HT-29 (cell line): ENCODE results near the gene BTAF1. TPM values are rescaled to one million over a fixed set of nuclear protein-coding genes. Genes with fewer than 3 reads are reported as not detected.
A peak's percentile ranks its signal among the peaks of the same experiment; 100 is the strongest.
"Not testable (repeated sequence)": the region's sequence is repeated elsewhere in the genome, so short reads cannot be mapped to it uniquely, and the experiment has no call there.

Source experiments
- DNase-seq: peaks from one replicate; pipeline ENCODE4 v3.0.0-alpha.2; 2015; ENCODE audit warnings: low spot score
- total RNA-seq: library from RNA; depleted of rRNA; stranded (reverse); fragments of >200 nt; shearing (Covaris generic); gene quantifications from 2 replicates; pipeline ENCODE4 v1.2.3, GENCODE V29; 2014

The BTAF1 gene
- total RNA-seq, 1 experiment from 2014 or later: 19.3 TPM

DNA sequence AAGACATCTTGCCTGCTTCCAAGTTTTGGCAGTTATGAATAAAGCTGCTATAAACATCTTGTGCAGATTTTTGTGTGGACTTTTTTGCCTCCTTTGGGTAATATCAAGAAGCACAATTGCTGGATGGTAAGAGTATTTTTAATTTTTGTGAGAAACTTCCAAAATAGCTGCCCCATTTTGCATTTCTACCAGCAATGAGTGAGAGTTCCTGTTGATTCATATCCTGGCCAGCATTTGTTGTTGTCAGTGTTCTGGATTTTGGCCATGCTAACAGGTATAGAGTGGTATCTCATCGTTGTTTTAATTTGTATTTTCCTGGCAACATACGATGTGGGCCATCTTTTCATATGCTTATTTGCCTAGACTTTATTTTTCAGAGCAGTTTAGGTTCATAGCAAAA, 53.9 kb downstream of the BTAF1 start:
- DNase-seq: no peak

DNA sequence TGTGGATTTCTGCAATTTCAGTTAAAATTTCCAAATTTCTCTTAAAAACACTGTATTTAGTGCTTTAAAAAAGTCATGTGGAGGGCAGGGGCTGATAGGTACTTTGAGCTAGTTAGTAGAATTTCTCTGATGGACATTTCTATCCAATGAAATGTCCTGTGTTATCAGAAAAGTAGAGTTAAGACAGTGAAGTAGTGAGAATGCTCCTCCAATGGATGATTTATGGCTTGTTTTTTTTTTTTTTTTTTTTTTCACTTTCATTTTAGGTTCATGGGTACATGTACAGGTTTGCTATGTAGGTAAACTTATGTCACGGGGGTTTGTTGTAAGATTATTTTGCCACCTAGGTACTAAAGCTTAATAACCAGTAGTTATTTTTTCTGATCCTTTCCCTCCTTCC, 55.0 kb downstream of the BTAF1 start:
- no peak for DNase-seq

DNA sequence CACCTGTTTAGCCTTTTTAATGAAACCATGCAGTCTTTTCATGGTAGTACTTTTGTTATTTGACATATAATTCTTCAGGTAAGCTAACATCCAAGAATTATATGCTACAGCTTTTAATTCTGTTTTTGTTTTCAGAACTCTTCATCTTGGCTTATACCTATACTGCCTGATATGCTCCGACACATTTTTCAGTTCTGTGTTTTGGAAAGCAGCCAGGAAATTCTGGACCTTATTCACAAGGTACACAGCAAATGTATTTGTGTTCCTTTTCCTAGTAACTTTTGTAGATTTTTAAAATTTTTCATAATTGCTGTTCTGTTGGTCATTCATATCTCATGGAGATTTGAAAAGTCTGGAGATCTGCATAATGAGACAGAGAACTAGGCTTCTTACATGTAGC, 56.7 kb downstream of the BTAF1 start:
- no peak for DNase-seq

DNA sequence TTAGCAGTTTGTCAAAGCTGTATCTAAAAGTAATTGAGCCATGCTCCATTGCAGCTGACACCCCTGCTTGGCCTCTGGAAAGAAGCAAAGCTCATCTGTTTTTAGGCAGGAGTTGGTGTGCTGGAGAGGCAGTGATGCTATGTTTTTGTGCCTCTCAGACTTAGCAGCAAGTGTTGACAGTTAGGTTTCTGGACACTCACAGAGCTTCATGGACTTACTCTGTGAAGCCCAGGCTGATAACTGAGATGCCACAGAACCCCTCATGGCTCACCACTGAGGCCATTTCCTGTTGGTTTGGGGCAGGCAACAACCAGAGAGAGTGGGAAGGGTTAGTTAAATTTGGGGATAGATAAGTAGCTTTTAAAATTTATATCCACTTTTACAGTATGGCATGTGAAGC, 59.8 kb downstream of the BTAF1 start:
- DNase-seq: no peak

DNA sequence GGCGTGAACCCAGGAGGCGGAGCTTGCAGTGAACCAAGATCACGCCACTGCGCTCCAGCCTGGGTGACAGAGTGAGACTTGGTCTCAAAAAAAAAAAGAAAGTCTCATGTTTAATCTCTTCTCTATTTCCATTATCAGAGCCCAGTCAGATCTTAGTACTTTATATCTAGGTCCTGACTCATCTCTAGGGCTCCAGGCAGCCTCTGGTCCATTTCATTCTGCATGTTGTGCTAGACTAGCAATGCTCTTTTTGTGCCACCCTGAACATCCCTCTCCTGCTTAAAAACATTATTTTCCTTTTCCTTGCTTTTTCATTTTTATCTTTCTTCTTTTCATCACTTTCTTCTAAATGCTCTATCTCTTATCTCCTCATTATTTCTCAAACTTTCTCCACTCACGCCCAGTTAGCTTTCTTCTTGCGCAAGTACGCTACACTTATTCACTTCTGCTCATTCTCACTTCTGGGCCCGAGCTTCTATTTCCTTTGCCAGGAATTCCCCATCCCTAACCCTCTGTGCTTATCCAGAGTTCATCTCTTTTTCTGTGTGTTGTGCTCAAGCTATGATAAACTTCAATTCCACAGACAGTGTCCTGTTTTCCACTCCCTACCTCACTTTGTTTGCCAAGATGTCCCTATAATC, 63.9 kb downstream of the BTAF1 start:
- no peak for DNase-seq

DNA sequence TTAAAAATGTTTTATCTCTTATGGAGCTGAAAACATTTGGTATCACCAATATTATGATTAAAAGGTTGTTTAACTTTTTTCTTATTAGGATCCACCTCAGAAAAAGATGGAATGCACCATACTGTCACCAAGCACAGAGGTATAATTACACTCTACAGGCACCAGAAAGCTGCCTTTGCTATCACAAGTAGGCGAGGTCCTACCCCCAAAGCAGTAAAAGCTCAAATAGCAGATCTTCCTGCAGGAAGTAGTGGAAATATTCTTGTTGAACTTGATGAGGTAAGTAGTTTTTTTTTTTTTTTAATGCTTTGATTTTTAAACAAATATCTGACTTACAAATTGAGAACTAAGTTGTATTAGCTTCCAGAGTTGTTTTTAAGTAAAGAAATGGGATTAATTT, 68.5 kb downstream of the BTAF1 start:
- DNase-seq: no peak

DNA sequence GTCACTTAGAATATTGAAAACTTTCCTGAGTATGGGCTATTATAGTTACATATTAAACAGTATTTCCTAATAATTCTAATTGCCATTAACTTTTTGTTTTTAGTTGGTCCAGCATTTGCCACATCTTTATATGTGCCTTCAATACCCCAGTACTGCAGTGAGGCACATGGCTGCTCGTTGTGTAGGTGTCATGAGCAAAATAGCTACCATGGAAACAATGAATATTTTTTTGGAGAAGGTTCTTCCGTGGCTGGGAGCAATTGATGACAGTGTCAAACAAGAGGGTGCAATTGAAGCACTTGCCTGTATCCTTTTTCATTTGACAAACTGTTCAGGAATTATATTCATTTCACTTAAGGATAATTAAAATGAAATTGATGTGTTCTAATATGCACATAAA, 72.7 kb downstream of the BTAF1 start:
- no peak for DNase-seq

DNA sequence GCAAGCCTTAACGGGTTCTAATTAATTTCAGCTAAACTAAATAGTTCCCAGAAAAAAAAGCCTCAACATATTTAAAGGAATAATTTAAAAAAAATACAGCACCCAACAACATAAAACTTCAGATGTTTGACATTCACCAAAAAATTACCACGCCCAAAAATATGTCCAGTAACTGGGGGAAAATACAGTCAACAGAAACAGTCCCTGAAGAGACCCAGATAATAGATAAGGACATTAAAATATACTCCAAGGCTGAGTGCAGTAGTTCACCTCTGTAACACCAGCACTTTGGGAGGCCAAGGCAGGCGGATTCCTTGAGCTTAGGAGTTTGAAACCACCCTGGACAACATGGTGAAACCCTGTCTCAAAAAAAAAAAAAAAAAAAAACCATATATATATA, 78.0 kb downstream of the BTAF1 start:
- DNase-seq: no peak

DNA sequence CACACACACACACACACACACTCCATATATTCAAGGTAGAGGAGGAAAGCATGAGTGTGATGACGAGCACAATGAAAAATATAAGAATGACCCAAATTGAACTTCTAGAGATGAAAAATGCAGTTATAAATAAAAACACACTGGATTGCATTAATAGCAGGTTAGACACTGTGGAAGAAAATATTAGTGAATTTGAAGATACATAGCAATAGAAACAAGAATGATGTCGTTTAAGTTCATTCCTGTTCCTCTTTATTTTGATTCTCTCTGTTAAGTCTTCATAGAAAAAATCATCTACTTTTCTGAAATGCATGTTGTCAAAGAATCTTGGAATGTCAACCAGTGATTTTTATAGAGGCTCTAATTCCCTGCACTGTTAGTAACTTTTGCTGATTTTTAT, 78.4 kb downstream of the BTAF1 start:
- no peak for DNase-seq

DNA sequence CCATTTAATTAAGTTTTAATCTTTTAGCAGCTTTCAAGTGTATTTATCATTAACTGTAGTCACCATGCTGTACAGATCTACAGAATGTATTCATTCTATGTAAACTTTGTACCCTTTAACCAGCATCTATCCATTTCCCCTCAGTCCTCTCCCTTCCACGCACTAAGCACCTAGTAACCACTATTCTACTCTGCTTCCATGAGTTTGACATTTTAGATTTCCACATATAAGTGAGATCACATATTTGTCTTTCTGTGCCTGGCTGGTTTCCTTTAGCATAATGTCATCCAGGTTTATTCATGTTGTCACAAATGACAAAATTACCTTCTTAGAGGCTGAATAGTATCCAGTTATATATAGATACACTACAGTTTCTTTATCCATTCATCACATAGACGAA, 79.7 kb downstream of the BTAF1 start:
- no peak for DNase-seq

DNA sequence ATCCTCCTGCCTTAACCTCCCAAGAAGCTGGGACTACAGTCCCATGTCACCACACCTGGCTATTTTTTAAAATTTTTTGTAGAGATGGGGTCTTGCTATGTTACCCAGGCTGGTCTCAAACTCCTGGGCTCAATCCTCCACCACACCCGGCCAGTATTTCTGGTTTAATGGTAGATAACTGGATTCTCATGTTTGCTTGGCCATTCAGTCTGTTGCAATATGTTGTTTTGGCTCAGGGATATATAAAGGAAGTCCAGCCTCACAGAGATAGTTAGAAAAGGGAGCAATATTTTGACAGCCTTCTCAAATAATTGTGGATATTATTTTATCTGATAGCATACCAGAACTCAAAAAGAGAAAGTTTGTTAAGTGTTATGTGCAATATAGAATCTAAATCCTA, 82.4 kb downstream of the BTAF1 start:
- DNase-seq: no peak

DNA sequence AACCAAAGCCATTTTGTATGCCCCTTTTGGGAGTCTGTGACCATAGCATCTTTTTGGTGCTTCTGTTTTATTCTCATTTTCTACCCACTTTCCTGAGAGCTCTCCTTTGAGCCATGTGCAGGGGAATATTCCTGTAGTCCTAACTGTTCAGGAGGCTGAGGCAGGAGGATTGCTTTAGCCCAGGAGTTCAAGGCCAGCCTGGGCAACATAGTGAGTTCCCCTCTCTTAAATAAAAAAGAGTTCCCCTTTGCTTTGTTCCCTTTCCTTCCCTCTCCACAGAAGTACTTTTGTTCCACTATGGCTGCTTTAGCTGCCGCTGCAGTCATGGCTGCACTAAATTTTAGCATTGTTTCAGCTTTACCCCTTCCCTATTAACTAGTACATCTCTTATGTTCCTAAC, 85.9 kb downstream of the BTAF1 start:
- DNase-seq: no peak

DNA sequence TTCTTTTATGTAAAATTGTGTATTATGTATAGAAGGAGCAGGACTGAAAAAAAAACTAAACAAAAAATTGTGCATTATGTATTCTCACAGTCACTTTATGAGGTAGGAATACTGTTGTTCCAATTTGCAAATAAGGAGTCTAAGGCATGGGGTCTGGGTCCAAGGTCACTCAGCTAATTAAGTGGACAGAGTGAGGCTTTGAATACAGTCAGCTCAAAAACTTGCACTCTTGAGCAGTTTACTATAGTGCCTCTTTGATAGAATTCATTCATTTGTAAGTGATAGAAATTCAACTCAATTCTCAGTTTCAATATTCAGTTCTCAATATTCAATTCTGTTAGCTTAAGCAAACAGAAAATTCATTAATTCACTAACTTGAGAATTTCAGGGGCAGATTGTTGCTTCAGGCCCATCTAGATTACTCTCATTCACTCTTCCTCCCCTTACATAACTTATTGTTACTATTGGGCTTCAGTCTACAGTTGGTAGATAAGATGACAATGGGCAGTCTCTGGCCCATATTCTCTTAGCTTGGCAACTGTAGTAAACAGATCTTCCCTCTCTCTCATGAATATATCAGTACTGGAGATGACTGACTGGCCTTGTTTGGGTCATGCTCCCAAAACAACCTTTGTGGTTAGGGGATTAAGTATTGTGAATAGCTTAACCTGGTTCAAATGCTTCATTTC, 86.6 kb downstream of the BTAF1 start:
- no peak for DNase-seq

DNA sequence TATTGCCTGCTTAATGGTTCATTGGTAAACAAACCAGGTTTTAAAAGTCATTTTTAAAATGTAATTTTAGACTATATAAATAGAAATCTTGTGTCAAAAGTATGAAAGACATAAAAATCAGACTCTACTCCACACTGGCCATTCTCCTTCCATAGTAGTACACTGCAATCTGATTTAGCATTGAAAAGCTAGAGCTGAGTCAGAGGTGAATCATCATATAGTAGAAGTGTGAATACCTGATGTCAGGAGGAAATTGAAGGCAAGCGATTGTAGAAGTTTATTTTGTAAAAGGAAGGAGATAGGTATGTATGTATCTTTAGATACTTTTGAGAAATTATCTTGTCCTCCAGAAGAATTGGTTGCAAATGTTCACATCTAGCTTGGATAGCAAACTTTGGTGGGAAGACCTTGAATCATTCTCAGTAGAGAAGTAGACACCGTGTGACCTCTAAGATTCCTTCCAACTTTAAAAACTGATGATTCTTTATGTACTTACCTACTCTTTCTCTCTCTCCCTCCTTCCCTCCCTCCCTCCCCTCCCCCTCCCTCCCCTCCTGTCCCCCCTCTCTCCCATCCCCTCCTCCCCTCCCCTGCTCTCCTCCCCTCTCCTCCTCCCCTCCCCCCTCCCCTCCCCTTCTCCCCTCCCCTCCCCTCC, 88.1 kb downstream of the BTAF1 start:
- DNase-seq: peak; percentile 51

DNA sequence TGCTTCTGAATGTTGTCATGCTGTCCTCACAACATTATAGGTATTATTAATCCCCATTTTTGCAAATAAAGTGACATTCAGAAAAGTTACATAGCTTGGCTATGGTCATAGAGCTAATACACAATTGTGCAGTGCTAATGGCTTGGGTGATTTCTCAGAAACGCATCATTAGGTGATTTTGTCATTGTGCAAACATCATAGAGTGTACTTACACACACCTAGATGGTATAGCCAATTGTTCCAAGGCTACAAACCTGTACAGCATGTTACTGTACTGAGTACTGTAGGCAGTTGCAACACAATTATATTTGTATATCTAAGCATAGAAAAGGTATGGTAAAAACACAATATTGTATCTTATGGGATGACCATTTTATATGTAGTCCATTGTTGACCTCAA, 91.0 kb downstream of the BTAF1 start:
- no peak for DNase-seq

DNA sequence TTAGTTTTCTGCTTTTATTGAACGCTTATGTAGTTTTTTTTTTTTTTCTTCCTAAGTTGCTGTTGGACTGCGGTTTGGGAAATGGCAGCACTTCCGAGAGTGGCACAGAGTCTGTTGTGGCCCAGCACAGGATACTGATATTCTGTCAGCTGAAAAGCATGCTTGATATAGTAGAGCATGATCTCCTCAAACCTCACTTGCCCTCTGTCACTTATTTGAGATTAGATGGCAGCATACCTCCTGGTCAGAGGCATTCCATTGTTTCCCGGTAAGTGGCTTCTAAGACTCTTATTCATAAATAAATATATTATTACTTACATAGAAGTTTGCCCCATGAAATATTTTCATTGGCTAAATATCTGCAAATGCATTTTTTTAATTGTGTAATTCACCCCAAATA, 101.1 kb downstream of the BTAF1 start:
- no peak for DNase-seq

DNA sequence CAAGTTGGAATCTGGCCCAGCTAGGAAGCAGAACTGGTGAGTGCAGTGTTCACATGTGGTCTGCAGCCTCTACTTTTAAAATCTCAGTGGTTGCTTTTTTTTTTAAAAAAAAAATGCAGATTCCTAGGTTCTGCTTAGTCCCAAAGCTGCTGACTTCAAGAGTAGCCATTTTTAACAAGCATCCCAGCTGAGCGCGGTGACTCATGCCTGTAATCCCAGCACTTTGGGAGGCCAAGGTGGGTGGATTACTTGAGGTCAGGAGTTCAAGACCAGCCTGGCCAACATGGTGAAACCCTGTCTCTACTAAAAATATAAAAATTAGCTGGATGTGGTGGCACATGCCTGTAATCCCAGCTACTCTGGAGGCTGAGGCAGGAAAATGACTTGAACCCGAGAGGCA, 101.8 kb downstream of the BTAF1 start:
- not testable (repeated sequence) for DNase-seq

DNA sequence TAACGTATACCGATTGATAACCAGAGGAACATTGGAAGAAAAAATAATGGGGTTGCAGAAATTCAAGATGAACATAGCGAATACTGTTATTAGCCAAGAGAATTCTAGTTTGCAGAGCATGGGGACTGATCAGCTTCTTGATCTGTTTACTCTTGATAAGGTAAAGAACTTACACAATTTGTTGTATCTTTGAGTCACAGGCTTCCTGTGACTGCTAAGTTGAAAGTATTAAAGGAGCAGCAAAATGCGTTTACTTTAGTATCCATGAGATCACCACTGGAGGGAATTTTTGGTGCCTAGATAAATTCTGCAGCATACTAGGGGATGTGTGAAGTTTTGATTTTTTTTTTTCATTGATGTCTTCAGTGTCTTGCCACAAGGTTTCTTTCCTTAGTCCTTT, 103.6 kb downstream of the BTAF1 start:
- DNase-seq: no peak

DNA sequence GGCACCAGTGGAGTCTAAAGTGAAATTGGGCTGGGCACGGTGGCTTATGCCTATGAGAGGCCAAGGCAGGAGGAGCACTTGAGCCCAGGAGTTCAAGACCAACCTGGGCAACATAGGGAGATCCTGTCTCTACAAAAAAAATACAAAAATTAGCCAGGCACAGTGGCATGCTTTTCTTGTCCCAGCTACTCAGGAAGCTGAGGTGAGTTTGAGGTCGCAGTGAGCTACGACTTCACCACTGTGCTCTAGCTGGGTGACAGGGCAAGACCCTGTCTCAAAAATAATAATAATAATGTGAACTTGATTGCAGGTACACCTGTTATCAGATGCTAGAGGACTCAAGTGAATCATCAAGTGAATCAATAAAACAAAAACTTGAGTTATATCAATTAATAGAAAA, 108.0 kb downstream of the BTAF1 start:
- no peak for DNase-seq

DNA sequence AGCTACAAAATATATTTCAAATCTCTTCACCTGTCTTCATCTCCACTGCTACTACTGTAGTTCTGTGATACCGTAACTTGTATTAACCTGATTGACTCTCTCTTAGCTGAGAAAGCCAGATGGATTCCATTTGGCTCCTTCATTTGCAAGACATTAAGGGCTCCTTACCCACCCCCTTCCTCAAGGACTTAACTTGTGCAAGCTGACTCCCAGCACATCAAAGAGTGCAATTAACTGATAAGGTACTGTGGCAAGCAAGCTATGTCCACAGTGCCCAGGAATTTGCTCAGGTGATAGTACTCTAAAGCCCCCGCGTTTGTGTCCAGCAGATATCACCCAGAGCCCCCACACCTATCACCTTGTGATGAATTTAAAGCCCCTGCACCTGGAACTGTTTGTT, 109.5 kb downstream of the BTAF1 start:
- not testable (repeated sequence) for DNase-seq

DNA sequence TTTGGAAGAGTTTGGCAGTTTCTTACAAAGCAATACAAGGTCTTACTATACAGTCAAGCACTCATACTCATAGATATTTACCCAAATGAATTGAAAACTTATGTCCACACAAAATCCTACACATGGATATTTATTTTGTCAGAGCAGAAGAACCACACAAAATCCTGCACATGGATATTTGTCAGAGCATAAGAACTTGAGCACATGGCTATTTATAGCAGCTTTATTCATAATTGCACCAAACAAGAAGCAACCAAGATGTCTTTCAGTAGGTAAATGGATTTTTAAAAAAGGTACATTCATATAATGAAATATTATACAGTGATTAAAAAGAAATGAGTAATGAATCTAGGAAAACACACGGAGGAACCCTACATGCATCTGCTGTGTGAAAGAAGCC, 115.4 kb downstream of the BTAF1 start:
- DNase-seq: no peak

DNA sequence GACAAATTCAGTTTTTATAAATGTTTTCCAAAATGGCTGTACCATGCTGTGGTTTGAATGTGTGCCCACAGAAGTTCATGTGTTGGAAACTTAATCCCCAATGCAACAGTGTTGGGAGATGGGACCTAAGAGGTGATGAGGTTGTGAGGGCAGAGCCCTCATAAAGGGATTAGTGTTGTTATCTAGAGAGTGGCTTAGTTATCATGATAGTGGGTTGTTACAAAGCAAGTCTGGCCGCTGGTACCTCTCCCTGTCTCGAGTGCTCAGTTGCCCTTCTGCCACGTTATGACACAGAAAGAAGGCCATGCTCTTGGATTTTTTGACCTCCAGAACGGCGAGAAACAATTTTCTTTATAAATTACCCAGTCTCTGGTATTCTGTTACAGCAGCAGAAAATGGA, 119.0 kb downstream of the BTAF1 start:
- no peak for DNase-seq

DNA sequence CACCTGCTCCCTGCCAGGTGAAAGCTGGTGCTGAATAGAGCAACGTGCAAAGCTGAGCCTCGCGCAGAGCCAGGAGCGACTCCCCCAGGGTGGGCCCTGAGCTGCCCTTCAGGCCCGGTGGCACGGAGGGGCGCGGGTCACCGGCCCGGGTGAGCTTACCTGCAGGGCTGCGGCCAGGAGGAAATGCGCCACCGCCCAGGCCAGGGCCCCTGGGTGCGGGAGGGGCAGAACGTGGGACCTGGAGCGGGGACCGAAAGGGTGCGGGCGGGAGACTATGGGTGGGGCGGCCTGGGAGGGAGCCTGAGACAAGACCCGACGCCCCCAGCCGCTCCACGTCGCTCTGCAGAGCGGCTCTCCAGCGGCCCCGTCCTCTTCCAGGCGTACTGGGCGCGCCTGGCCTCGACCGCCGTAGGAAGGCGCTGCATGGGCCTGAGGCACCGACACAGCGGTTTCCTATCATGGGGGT, 122.1 kb downstream of the BTAF1 start:
- no peak for DNase-seq
